GM19328 (cell line): ENCODE results near the gene ANKRD40CL.

Experiments
- ATAC-seq: cut with Tn5 transposase; IDR thresholded peaks from one replicate; pipeline ENCODE4 v1.9.1; 2021; ENCODE audit warnings: mild to moderate bottlenecking, moderate library complexity; ENCODE audit not compliant: unreplicated experiment

ANKRD40CL gene

DNA sequence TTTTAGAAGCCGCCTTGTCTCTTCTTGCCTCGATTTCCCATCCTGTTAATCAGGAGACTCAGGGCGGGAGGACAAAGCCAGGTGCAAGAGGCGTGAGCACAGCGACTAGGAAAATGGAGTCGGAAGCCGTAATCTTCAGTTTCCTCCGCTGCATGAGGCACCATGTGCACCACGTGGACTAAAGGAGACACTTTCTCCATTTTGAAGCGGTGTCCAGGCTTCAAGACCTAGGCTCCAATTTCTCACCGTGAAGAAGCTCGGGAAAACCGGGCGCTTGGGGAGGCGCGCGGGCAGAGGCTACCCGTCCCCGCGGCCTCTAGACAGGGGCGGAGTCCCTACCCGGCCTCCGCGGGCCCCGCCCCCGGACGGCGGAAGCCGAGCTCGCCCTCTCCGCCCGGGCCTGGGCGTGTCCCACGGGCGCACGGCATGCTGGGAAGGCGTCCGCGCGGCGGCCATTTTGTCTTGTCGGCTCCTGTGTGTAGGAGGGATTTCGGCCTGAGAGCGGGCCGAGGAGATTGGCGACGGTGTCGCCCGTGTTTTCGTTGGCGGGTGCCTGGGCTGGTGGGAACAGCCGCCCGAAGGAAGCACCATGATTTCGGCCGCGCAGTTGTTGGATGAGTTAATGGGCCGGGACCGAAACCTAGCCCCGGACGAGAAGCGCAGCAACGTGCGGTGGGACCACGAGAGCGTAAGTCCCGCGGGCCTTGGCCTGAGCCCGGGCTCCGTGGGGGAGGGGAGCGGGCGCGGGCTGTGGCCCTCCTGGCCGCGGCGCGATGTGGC is 48.0 kb downstream of the ANKRD40CL start, which contains the start of gene LUC7L3:
Gene LUC7L3, plus strand, starts transcription at position 460 of the 780 bp plus-strand sequence. Its CDS starts 130 bp downstream, at position 590.
- peak; percentile 81 for ATAC-seq

DNA sequence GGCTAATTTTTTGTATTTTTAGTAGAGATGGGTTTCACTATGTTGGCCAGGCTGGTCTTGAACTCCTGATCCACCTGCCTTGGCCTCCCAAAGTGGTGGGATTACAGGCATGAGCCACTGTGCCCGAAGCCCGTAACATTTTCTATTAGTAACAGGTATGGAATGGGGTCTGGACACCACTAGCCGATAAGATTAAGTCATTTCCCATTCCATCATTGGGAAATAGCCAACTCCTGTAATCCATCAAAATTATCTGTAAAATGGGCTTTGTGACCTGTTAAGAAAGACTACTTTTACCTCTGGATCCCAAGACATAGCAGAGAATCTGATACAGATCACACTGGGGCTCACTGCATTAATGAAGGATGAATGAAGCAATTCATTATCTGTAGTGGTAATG is 51.8 kb downstream of the ANKRD40CL start:
- no peak for ATAC-seq

DNA sequence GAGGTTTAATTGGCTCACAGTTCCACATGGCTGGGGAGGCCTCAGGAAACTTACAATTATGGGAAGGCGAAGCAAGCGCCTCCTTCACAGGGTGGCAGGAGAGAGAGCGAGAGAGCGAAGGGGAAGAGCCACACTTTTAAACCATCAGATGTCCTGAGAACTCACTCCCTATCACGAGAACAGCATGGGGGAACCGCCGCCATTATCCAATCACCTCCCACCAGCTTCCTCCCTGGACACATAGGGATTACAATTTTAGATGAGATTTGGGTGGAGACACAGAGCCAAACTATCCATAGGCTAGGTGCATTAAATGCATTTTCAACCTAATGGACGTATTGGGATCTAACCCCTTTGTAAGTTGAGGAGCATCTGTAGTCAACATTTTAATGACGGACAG is 54.7 kb downstream of the ANKRD40CL start:
- ATAC-seq: no peak
